ENCODE data around the gene DACT3.
A peak's percentile ranks its signal among the peaks of the same experiment; 100 is the strongest.

DACT3 gene, protein sequence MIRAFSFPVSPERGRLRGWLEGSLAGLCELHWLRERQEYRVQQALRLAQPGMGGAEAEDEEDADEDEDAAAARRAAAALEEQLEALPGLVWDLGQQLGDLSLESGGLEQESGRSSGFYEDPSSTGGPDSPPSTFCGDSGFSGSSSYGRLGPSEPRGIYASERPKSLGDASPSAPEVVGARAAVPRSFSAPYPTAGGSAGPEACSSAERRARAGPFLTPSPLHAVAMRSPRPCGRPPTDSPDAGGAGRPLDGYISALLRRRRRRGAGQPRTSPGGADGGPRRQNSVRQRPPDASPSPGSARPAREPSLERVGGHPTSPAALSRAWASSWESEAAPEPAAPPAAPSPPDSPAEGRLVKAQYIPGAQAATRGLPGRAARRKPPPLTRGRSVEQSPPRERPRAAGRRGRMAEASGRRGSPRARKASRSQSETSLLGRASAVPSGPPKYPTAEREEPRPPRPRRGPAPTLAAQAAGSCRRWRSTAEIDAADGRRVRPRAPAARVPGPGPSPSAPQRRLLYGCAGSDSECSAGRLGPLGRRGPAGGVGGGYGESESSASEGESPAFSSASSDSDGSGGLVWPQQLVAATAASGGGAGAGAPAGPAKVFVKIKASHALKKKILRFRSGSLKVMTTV

DNA sequence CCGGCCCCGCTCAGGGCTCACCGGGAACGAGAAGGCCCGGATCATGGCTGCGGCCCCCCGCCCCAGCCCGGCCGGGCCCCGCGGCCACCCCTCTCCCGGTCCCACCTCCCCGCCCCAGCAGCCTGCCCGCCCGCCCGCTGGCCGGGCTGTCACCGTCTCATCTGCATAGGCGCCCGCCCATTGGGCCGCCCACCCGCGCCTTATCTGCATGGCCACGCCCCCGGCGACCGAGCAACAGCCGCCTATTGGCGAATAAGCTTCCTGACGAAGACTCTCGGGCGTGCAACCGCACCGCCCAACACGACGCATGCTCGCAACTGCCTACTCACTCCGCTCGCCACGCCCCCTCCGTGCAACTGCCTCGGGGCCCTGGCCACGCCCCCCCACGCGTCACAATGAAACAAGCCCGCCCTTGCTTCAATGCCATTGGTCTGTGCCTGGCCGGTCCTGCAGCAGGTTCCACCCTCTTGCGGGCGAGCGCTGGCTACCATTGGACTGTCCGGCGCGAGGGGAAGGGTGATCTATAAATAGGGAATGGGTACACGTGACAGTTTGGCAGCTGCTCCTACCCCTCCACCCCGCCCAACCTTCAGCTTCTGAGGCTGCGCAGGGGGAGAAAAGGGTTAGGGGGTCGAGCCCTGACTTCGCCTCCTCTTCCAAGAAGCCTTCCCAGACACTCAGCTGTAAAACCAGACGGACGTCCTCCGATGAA lies at the start of gene DACT3:
DACT3 (minus strand) TSS at position 163 of the 712 bp plus-strand sequence; CDS start at position 45, 118 bp downstream.
- DNase-seq = peak; percentile 99

DNA sequence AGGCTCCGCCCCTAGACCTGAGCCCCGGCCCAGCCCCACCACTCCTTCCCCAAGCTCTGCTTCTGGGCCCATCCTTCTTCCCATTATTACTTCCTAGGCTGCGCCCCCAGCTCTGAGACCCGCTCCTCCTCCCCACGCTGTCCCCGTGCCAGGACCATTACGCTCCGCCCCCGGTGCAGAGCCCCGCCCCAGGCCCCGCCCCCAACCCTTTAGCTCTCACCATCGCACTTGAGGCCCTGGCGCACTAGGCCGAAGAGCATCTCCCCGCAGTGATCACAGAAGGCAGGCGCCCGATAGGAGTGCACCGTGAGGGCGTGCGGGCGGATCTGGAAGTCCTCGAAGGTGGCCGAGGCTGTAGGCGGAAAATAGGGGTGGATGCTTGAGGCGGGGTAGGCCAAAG lies 49.7 kb upstream of the DACT3 start:
- DNase-seq = no peak

DNA sequence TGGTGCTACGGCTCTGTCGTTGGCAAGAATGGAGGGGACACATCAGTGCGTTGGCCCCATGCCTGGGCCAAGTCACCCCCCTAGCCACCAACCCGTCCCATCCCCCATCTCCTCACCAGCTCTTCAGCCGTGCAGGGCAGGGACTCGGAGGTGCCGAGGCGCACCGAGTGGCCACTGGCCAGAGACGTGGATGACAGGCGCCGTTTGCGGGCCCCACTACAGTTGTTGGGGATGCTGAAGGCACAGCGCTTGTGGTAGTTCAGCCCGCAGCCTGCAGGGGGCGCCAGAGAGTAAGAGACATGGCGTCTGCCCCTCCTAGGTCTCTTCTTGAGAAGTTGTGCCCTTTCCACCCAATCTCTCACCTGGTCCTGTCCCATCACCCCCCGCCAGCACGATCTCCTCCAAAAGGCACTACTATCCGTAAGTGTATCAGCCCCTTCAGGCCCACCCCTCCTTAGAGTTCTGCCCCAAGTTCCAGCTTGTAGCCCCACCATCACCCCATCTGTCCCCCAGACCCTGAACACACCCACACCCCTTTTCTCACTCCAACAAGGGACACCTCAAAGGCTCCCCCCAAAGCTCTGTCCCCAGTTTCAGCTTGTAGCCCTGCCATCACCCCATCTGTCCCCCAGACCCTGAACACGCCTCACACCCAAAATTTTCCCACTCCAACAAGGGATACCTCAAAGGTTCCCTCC lies 43.5 kb upstream of the DACT3 start:
- DNase-seq = peak; percentile 75

DNA sequence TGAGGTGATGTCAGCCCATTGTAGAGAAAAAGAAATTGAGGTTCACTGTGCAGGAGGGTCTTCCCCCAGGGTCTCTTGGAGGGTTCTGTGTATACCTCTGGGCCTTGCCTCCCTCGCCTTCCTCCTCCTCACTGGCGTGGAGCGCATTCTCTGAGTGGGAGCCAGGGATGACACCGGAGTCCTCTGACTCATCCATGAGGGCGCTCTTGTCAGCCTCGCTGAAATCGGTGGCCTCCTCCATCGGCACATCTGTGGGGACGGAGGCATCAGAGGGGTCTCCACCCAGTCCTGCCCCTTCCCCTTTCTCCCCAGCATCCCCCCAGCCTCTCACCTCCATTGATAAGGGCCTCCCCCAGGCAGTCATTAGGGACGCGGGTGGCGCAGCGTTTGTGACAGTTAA lies 39.7 kb upstream of the DACT3 start:
- DNase-seq = no peak

DNA sequence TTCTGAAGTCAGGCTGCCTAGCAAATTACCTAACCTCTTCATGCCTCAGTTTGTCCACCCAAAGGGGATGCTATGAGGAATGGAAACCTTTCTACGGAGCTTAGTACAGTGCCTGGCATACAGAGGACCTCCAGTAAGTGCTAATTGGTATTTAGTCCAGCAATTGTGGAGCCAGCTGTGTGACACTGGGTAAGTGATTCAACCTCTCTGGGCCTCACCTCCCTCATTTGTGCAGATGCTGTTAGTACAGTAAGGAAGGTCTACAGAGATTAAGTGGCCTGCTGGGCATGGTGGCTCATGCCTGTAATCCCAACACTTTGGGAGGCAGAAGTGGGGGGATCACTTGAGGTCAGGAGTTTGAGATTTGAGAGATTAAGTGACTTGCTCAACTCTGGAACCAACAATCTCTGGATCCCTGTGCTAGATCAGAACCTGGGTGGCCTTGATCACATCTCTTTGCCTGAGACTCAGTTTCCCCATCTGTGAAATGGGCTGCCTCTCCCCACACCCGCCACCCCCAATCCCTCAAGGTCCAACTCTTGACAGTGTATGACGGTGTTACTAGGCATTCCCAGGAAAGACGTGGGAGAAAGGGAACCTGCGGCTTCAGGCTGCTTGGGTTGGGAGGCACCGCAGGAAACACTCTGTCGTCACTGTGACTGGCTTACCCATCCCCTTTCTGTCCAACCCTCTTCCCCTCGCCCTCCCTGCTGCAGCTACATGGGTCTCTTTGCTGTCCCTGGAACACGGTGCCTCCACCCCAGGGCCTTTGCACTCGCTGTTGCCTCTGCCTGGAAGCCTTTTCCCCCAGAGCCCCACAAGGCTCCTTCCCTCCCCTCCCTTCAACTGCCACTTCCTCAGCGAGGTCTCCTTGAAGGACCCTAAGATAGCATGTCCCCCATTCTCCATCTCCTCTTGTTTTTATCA lies 37.7 kb upstream of the DACT3 start:
- DNase-seq = no peak

DNA sequence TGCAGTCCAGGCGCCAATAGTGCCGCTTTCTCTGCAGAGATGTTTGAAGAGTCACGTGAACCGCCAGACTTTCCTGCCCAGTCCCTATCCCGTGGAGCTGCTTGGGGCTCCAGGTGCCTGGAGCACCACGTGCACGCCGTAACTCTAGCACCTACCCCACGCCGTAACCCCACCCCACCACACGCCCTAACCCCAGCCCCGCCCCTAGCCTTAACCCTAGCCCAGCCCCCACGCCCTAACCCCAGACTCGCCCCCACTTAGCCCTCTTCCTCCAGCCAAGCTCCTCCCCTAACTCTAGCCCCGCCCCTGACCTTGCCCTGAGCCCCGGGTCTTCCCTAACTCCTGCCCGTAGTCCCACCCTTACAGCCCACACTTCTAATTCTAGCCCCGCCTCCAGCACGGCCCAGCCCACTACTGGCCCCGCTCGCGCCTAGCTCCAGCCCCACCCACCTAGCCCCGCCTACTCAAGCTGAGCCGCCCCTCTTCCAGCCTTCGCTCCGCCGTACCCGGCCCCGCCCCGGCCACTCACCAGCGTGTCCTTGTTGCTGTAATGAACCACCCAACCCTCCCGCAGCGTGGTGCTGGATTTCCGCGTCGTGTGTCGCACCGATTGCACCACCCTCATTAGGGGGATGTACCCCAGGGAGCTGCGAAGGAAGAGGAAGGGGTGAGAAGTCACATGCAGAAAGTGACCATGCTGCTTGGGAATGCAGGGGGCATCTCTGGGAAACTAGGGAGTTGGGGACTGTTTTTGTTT lies 36.4 kb upstream of the DACT3 start:
- DNase-seq = no peak

DNA sequence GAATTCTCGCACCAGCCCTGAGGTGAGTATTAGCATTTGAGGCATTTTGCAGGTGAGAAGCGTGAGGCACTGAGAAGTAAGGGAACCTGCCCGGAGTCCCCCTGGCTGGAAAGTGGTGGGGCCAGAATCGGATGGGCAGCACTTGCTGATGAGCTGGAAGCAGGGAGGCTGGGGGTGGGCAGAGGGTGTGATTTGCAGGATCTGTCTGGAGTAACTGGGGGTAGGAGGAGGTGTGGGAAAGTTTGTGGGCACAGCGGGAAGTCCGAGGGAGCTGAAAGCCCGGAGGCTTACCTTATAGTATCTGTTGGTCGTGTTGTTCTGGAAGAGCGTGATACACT lies 35.9 kb upstream of the DACT3 start:
- DNase-seq = no peak

DNA sequence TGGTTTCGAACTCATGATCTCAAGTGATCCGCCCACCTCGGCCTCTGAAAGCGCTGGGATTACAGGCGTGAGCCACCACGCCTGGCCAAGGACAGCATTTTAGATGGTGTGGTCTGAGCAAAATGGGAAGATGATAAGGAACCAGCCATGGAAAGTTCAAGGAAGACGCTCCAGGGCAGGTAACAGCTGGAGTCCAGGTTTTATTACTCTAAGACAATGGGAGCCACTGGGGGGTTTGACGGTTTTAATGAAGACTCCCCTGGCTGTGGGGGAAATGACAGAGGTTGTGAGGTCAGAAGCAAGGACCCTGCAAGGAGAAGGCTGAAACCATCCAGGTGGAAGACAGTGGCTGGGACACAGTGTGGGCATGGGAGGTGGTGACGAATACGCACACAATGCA lies 35.1 kb upstream of the DACT3 start:
- no peak for DNase-seq

DNA sequence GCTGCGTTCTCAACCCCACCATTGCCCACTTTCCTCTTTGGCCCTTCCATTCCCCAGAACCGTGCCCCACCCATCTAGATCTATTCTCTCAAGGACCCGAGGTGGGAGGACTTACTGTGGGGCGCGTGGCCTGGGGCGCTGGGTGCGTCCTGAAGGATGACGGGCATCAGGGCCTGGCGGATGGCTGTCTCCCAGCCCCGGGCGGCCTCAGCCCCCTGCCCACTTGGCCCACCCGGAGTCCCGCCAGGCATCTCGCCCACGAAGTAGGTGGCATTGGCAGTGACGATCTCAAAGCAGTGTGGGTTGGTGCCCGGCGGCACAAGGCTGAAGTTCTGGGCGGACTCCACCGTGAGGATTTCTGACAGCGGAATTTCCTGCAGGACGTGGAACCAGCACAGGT lies 32.8 kb upstream of the DACT3 start:
- DNase-seq = no peak

DNA sequence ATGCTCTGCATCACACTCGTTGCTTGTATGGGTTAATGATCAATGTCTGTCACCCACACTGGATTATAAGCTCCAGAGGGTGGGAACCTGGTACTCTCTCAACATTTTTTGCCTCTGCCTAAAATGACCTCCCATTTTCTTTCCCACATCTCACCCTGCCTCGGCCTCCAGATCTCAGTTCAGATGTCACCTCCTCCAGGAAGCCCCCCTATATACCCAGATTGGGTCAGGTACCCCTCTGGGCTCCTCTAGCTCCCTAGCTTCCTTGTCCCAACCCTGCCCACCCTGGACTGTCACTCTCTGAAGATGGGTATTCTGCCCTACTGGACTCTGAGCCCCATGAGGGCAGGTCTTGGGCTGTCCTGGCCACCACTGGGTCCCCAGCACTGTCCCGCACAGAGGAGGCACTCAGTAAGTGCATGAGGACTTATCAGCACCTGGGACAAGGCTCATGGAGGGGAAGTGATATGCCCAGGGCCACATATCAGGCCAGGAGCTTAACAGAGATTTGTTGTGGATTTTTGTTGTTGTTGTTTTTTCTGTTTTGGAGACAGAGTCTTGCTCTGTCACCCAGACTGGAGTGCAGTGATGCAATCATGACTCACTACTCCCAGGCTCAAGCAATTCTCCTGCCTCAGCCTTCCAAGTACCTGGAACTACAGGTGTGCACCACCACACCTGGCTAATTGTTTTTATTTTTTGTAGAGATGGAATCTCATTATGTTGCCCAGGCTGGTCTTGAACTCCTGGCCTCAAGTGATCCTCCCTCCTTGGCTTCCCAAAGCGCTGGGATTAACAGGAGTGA lies 32.1 kb upstream of the DACT3 start:
- DNase-seq = no peak

DNA sequence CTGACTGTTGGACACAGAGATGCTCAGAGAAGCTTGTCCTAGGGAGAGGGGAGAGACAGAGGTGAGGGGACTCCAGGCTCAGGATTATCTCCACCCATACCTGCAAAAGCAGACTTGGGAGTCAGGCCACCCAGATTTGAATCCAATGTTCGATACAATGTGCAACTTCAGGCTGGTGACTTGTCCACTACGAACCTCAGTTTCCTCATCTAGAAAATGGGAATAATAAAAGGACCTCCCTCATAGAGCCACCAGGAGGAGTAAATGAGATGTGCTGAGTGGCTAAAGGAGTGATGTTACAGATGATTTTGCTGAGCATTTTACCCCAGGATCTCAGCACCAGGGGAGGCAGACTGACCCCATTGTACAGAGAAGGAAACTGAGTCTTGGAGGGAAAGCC lies 31.0 kb upstream of the DACT3 start:
- DNase-seq = no peak

DNA sequence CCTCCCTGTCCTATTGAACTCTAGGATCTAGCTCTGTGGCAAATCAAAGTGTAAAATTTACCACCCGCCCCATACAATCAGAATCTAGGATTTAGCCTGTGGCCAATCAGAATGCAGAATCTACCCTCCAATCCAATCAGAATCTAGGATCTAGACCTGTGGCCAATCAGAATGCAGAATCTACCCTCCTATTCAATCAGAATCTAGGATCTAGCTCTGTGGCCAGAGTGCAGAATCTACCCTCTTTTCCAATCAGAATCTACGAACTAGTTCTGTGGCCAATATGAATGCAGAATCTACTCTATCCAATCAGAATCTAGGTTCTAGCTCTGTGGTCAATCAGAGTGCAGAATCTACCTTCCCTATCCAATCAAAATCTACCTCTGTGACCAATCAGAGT lies 30.1 kb upstream of the DACT3 start:
- DNase-seq = no peak

DNA sequence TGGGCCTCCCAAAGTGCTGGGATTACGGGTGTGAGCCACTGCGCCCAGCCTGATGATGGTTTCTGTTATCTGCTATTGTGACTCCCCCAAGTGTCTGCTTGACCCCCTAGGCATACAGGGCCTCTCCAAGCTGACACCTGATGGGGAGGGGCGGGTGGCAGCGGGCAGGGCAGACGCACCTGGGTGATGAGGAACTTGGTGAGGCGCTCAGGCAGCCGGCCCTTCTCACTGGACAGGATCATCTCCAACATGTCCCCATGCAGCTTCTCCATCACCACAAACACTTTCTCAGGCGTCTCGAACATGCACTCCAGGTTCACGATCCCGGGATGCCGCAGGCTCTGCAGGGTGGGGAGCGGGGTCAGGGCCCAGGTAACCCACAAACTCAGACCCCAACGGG lies 28.4 kb upstream of the DACT3 start:
- no peak for DNase-seq

DNA sequence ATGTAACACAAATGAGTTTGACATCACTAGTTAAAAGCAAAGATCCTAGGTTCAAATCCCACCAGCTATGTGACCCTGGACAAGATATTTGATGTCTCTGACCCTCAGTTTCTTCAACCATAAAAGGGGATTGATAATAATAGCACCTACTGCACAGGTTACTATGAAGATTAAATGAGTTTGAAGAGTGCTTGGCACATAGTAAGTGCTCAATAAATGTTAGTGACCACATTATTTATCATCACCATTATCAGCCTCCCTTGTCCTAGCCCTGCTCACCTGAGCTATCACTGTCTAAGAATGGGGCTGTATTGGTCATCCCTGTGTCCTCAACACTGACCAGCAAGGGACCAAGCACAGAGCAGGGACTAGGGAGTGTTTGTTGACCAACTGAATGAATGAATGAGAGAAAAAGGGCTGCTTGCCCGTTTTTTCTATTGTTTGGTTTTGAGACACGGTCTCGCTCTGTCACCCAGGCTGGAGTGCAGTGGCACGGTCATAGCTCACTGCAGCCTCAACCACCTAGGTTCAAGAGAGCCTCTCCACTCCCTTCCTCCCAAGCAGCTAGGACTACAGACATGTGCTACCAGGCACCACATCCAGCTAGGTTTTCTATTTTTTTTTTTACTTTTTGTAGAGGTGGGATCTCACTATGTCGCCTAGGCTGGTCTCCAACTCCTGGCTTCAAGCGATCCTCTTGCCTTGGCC lies 26.6 kb upstream of the DACT3 start:
- DNase-seq = no peak

DNA sequence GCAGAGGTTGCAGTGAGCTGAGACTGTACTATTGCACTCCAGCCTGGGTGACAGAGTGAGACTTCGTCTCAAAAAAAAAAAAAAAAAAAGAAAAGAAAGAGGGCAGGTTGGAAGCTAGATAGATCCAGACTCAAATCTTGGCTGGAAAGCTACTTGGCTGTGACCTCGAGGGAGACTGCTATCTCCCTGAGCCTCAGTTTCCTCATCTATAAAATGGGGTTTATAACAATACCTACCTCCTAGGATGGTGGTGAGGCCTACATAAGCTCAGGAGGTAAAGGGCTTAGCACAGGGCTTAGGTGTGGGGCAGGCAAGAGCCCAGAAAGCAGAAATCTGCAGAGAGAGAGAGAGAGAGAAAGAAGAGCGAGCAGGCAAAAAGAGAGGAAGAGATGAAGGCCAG lies 24.2 kb upstream of the DACT3 start:
- DNase-seq = no peak

DNA sequence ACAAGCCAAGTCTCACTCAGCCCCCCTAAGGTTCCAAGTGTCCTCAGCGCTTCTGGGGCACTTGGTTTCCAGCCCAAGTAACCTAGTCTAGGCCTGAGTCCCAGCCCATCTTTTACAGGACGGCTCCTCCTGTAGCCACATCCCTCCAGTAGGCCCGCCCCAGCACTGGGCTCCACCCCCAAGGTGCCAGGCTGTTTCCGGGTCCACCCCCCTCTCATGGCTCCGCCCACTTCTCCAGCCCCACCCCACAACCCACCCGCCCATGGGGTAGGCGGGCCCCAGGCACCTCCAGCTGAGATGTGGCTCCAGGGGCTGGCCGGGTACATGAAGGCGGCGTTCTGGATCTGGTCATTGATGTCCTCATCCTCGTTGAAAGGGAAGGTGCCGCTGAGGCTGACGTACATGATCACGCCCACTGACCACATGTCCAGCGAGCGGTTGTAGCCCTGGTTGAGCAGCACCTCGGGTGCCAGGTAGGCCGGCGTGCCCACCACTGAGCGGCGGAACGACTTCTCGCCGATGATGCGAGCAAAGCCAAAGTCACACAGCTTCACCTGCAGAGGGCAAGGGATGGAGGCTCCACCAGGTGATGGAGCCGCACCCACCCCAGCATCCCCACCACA lies 17.2 kb upstream of the DACT3 start:
- DNase-seq = peak; percentile 28

DNA sequence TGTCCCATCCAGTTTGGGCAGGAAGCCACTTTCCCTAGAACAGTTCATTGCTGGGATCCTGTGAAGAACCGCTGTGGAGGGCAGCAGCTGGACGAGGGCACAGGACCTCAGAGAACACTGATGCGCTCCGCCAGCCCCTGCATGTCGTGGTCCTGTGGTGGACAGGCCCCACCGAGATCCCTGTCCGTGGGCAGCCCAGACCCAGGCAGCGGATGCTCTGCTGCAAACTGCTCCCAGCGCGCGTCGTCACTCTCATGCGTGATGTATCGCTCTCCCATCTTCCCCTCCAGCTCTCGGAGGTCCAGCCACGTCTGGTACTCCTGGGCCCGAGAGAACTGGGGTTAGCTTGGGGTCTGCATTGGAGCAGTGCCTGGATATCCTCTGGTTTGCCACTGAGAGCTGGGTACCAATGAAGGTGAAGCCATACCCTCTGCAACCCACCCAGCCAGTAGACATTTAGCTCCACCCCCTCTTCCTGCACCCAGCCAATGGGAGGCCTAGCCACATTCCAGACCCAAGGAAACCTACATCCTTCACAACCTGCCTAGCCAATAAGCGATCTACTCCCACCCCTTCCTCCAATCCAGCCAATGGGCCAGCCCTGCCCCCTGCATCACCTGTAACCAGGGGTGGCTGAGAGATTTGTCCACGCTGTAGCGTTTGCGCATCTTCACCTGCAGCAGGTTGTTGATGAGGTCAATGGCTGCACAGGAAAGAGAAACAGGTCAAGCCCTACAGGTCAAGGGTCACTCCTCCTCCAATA lies 13.6 kb upstream of the DACT3 start:
- DNase-seq = no peak

DNA sequence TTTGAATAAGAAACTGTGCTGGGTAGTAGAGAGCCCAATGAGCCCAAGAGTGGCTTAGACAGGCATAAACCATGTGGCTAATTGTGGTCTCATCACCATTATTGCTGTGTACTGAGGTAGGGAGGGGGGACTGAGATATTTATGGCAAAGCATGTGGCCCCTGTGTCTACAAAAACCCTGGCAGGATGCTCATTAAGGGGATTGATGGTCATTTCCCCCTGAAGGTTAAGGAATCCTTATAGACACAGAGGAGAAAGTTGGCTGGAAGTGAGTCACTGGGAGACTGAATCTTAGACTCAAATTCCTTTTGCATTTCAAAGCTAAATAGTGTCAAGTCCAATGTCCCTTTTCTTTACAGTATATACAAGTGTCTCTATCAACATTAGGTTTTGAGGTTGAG lies 9.8 kb upstream of the DACT3 start:
- no peak for DNase-seq

DNA sequence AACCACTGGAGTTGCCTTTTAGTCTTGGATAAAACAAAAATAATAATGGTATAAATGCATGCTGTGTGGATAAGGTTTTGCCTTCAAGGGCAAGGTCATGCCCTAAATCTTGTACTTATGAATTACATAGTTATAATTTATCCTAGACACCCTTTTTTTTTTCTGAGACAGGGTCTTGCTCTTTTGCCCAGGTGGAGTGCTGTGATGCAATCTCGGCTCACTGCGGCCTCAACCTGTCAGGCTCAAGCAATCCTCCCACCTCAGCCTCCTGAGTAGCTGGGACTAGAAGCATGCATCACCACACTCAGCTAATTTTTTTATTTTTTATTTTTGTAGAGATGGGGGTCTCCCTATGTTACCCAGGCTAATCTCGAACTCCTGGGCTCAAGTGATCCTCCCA lies 7.7 kb upstream of the DACT3 start:
- no peak for DNase-seq

Data from activated effector memory CD4-positive, alpha-beta T cell treated with Interleukin-2 at 50 U/mL for 16 hours (primary cell).